ENCODE measurements around the gene ZFAND6. TPM values are rescaled to one million over a fixed set of nuclear protein-coding genes. Genes with fewer than 3 reads are reported as not detected.

Gene ZFAND6
- total RNA-seq, 1 experiment from 2014 or later: 89.7 TPM

DNA sequence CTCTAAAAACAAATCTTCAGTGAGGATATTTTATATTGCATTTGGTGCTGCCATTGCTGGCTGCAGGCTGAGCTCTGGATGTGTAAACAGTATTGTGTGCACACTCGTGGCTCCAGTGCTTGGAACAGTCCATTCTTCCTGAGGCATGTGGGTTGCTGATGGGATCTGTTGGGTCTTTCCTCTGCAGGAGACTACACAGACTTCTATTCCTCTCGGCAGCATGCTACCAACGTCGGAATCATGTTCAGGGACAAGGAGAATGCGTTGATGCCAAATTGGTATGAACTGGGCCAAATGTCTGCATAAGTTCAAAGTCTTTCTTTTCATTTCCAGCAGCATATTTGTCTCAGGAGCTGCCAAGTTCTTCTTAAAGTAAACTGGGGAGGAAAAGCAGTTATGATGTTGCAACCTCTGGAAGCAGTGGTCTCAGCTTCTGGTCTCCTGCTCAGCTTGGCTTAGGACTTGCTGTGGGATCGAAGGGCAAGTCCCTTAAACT is 102.6 kb downstream of the ZFAND6 start:
- Mint-ChIP-seq H3K4me3 (no peak overlapping the region), H3K27me3 (ENCODE audit: low read depth) (no peaks in the 10 kb centered on the region), H3K36me3 (ENCODE audit: insufficient read depth in 1 of 3, low read depth in 3 of 3) (peaks cover 11 to 40% (median 14%) of the 10 kb centered on the region in 3 experiments), H3K27ac (no peak overlapping the region), H3K4me1 (0 out of 4 replicates have a peak, but pooled peaks cover 0 to 2% of the 10 kb centered on the region in 2 experiments), H3K9me3 (no peaks in the 10 kb centered on the region)
- Histone ChIP-seq H3K9me3 (ENCODE audit: control insufficient read depth, low read depth, low read length) (no peaks in the 10 kb centered on the region), H4K20me1 (ENCODE audit: control insufficient read depth, insufficient read depth, insufficient read length) (no peaks in the 10 kb centered on the region), H3K9ac (ENCODE audit: extremely low read depth, insufficient read length, low read length) (no peak overlapping the region), H3K18ac (ENCODE audit: insufficient read length, low read depth, low read length) (no peak overlapping the region), H3K79me1 (ENCODE audit: insufficient read depth, low read depth, low read length, poor library complexity, severe bottlenecking) (no peaks in the 10 kb centered on the region), H3K4me2 (ENCODE audit: insufficient read depth, insufficient read length, low read length) (no peak overlapping the region), H3K27ac (ENCODE audit: insufficient read length, low read depth, low read length) (no peak overlapping the region), H4K5ac (ENCODE audit: insufficient read length, low read depth, low read length) (no peak overlapping the region), H2BK12ac (ENCODE audit: insufficient read length, low read depth, low read length) (no peak overlapping the region), H3K14ac (ENCODE audit: insufficient read depth, low read length) (no peak overlapping the region), H2BK20ac (ENCODE audit: low read depth, low read length, poor library complexity, severe bottlenecking) (no peak overlapping the region), H4K91ac (ENCODE audit: insufficient read length, low read depth, low read length) (no peak overlapping the region), H4K8ac (replicated peaks; ENCODE audit: insufficient read length, low read depth, low read length) (no peak overlapping the region), H2AK5ac (ENCODE audit: insufficient read length, low read length) (no peak overlapping the region), H2BK15ac (ENCODE audit: low read depth, low read length) (no peak overlapping the region), H2BK5ac (ENCODE audit: insufficient read length, low read length) (no peak overlapping the region), H3K4ac (ENCODE audit: low read depth, low read length) (no peak overlapping the region), H3T11ph (ENCODE audit: low read length) (no peak overlapping the region), H2AFZ (ENCODE audit: low read length) (no peak overlapping the region), H2BK120ac (ENCODE audit: low read depth, low read length, poor library complexity, severe bottlenecking) (no peak overlapping the region), H3K23ac (ENCODE audit: insufficient read length, low read depth, low read length) (no peak overlapping the region), H3K56ac (ENCODE audit: insufficient read length, low read depth, low read length) (no peak overlapping the region), H3K4me1 (ENCODE audit: insufficient read depth, low read length) (no peaks in the 10 kb centered on the region), H3K79me2 (ENCODE audit: insufficient read depth, low read length) (no peaks in the 10 kb centered on the region; the same call in 1 of the 2 replicates), H3K23me2 (ENCODE audit: insufficient read length, low read depth, low read length, poor library complexity, severe bottlenecking) (no peaks in the 10 kb centered on the region), H3K27me3 (ENCODE audit: insufficient read depth, low read length) (no peaks in the 10 kb centered on the region)
- DNase-seq: no peak
- TF ChIP-seq, protein P1, sequence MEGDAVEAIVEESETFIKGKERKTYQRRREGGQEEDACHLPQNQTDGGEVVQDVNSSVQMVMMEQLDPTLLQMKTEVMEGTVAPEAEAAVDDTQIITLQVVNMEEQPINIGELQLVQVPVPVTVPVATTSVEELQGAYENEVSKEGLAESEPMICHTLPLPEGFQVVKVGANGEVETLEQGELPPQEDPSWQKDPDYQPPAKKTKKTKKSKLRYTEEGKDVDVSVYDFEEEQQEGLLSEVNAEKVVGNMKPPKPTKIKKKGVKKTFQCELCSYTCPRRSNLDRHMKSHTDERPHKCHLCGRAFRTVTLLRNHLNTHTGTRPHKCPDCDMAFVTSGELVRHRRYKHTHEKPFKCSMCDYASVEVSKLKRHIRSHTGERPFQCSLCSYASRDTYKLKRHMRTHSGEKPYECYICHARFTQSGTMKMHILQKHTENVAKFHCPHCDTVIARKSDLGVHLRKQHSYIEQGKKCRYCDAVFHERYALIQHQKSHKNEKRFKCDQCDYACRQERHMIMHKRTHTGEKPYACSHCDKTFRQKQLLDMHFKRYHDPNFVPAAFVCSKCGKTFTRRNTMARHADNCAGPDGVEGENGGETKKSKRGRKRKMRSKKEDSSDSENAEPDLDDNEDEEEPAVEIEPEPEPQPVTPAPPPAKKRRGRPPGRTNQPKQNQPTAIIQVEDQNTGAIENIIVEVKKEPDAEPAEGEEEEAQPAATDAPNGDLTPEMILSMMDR (conservative IDR thresholded peaks at IDR 0.05): no peak
- WGBS (ENCODE audit: extremely low coverage, insufficient read length, low lambda C conversion rate): no CpG with 5 or more reads among the region's 6 CpGs

Measured in H9 (cell line).